WTC11 (cell line): ENCODE data around the gene CCDC185.

Experiments
- ATF2 ChIP-seq: sonication (generic); formaldehyde crosslinking; IDR thresholded peaks from 2 replicates; pipeline ENCODE4 v1.8.1; 2022; ENCODE audit warnings: low read depth, missing genetic modification reagents, borderline replicate concordance
- CREB1 ChIP-seq: sonication (generic); formaldehyde crosslinking; IDR thresholded peaks from 2 replicates; pipeline ENCODE4 v1.8.0; 2023; ENCODE audit warnings: mild to moderate bottlenecking, missing genetic modification reagents
- CTCF ChIP-seq: fragments of 200-600 bp; IDR thresholded peaks from 2 replicates; pipeline ENCODE4 v1.8.0; 2022; ENCODE audit warnings: antibody characterized with exemption
- FOXP4 ChIP-seq: sonication (generic); formaldehyde crosslinking; IDR thresholded peaks from 2 replicates; pipeline ENCODE4 v1.8.0; 2022; ENCODE audit warnings: mild to moderate bottlenecking, missing genetic modification reagents
- MAX ChIP-seq: sonication (generic); formaldehyde crosslinking; IDR thresholded peaks from 2 replicates; pipeline ENCODE4 v1.8.0; 2022; ENCODE audit warnings: mild to moderate bottlenecking, missing genetic modification reagents
- NR2C2 ChIP-seq: sonication (generic); formaldehyde crosslinking; IDR thresholded peaks from 2 replicates; pipeline ENCODE4 v1.8.0; 2022; ENCODE audit warnings: mild to moderate bottlenecking, missing genetic modification reagents
- SP1 ChIP-seq: sonication (generic); formaldehyde crosslinking; conservative IDR thresholded peaks from 2 replicates; pipeline ENCODE4 v1.8.1; 2022; ENCODE audit warnings: missing genetic modification reagents
- USF2 ChIP-seq: sonication (generic); formaldehyde crosslinking; IDR thresholded peaks from 2 replicates; pipeline ENCODE4 v1.8.1; 2023; ENCODE audit warnings: mild to moderate bottlenecking, missing genetic modification reagents, moderate library complexity
- ZNF138 ChIP-seq: sonication (generic); formaldehyde crosslinking; conservative IDR thresholded peaks from 2 replicates; pipeline ENCODE4 v1.8.1; 2022; ENCODE audit warnings: mild to moderate bottlenecking, moderate library complexity, missing genetic modification reagents
- ZNF423 ChIP-seq: fragments of 250-450 bp; sonication (Bioruptor Pico); IDR thresholded peaks from 2 replicates; pipeline ENCODE4 v2.1.2; 2022; ENCODE audit warnings: mild to moderate bottlenecking, moderate library complexity

GRCh38 chr1:223411309-223411708 is 18.1 kb downstream of the CCDC185 start:
- no peak for TF ChIP-seq CTCF
- TF ChIP-seq MAX (CRISPR knock-in tag): no peak
- no peak for TF ChIP-seq ZNF423
- no peak for TF ChIP-seq ATF2 (CRISPR knock-in tag)
- no peak for TF ChIP-seq SP1 (CRISPR knock-in tag)
- no peak for TF ChIP-seq ZNF138 (CRISPR knock-in tag)
- no peak for TF ChIP-seq FOXP4
- no peak for TF ChIP-seq NR2C2 (CRISPR knock-in tag)
- TF ChIP-seq CREB1 (CRISPR knock-in tag): no peak
- no peak for TF ChIP-seq USF2 (CRISPR knock-in tag)
